Smooth muscle cell of the brain vasculature (primary cell): ENCODE results near the gene CFAP92.
"Not testable (repeated sequence)": the region's sequence is repeated elsewhere in the genome, so short reads cannot be mapped to it uniquely, and the experiment has no call there.

Experiments
- DNase-seq: peaks from one replicate; pipeline ENCODE4 v3.0.0-alpha.2; 2012; ENCODE audit warnings: low read depth, low spot score

Gene CFAP92

GRCh38 chr3:128942161-128942952, 51.5 kb downstream of the CFAP92 start:
- DNase-seq: no peak

GRCh38 chr3:128940252-128940651, 53.6 kb downstream of the CFAP92 start:
- DNase-seq: no peak

GRCh38 chr3:128936341-128936740, 57.5 kb downstream of the CFAP92 start:
- no peak for DNase-seq

GRCh38 chr3:128935922-128936321, 58.0 kb downstream of the CFAP92 start:
- DNase-seq: no peak

GRCh38 chr3:128933922-128934253, 60.0 kb downstream of the CFAP92 start:
- DNase-seq: no peak

- no peak for DNase-seq
These were observed 60.5 kb downstream of the CFAP92 start for GRCh38 chr3:128933213-128933921.

GRCh38 chr3:128932516-128933212, 61.2 kb downstream of the CFAP92 start:
- DNase-seq: no peak

- no peak for DNase-seq
These were observed 62.8 kb downstream of the CFAP92 start for GRCh38 chr3:128931046-128931445.

- no peak for DNase-seq
These were observed 64.5 kb downstream of the CFAP92 start for GRCh38 chr3:128929364-128929763.

- not testable (repeated sequence) for DNase-seq
These were observed 69.9 kb downstream of the CFAP92 start for GRCh38 chr3:128923986-128924385.

- no peak for DNase-seq
These were observed 70.3 kb downstream of the CFAP92 start for GRCh38 chr3:128923576-128923975.

- DNase-seq: no peak
These were observed 70.9 kb downstream of the CFAP92 start for GRCh38 chr3:128922804-128923459.

GRCh38 chr3:128919988-128920387, 73.9 kb downstream of the CFAP92 start:
- no peak for DNase-seq

- DNase-seq: no peak
These were observed 76.6 kb downstream of the CFAP92 start for GRCh38 chr3:128917291-128917690.

GRCh38 chr3:128914966-128915645, 78.8 kb downstream of the CFAP92 start:
- no peak for DNase-seq

- DNase-seq: no peak
These were observed 82.0 kb downstream of the CFAP92 start for GRCh38 chr3:128911911-128912310.

GRCh38 chr3:128910006-128910405, 83.9 kb downstream of the CFAP92 start:
- DNase-seq: no peak

- DNase-seq: no peak
These were observed 84.9 kb downstream of the CFAP92 start for GRCh38 chr3:128908951-128909350.

- DNase-seq: no peak
These were observed 86.0 kb downstream of the CFAP92 start for GRCh38 chr3:128907706-128908445.

GRCh38 chr3:128906804-128907525, 86.9 kb downstream of the CFAP92 start:
- DNase-seq: no peak
